GM23338 (cell line): Measurements from ENCODE around the gene PF4V1. TPM values are rescaled to one million over a fixed set of nuclear protein-coding genes. Genes with fewer than 3 reads are reported as not detected.

ENCODE experiments used
- ATAC-seq: fragments of 200-7000 bp; cut with Tn5 transposase; 3 replicates; pipeline ENCODE4 v1.9.1; 2020
- DNase-seq: peaks from one replicate; pipeline ENCODE4 v3.0.0-alpha.2; 2015; ENCODE audit warnings: low spot score
- H2AFZ ChIP-seq: fragments of 200-600 bp; sonication (generic); 2 replicates; pipeline ENCODE4 v1.8.0; 2016; ENCODE audit warnings: antibody characterized with exemption, mild to moderate bottlenecking, moderate library complexity
- H3F3A ChIP-seq: fragments of 200-600 bp; sonication (generic); replicated peaks from 2 replicates; pipeline ENCODE4 v1.8.0; 2017; ENCODE audit warnings: antibody characterized with exemption, mixed run types, low read depth
- H3K27ac ChIP-seq: fragments of 200-600 bp; sonication (generic); 2 replicates; pipeline ENCODE4 v1.6.1; 2016; ENCODE audit warnings: low read depth
- H3K27me3 ChIP-seq: fragments of 200-600 bp; sonication (generic); 2 replicates; pipeline ENCODE4 v1.8.0; 2016; ENCODE audit warnings: mild to moderate bottlenecking, mixed run types, moderate library complexity; ENCODE audit not compliant: insufficient read depth
- H3K36me3 ChIP-seq: fragments of 200-600 bp; sonication (generic); 2 replicates; pipeline ENCODE4 v1.8.0; 2016; ENCODE audit warnings: mild to moderate bottlenecking; ENCODE audit not compliant: insufficient read depth
- H3K4me1 ChIP-seq: fragments of 200-600 bp; sonication (generic); 2 replicates; pipeline ENCODE4 v1.8.0; 2016; ENCODE audit warnings: mild to moderate bottlenecking, moderate library complexity; ENCODE audit not compliant: insufficient read depth
- H3K4me2 ChIP-seq: fragments of 200-600 bp; sonication (generic); 2 replicates; pipeline ENCODE4 v1.7.1; 2017; ENCODE audit warnings: mixed run types
- H3K4me3 ChIP-seq: fragments of 200-600 bp; sonication (generic); 2 replicates; pipeline ENCODE4 v1.6.1; 2016; ENCODE audit warnings: mixed run types
- H3K79me2 ChIP-seq: fragments of 200-600 bp; sonication (generic); replicated peaks from 2 replicates; pipeline ENCODE4 v1.8.0; 2017; ENCODE audit warnings: mild to moderate bottlenecking; ENCODE audit not compliant: insufficient read depth
- H3K9me2 ChIP-seq: fragments of 200-600 bp; sonication (generic); 2 replicates; pipeline ENCODE4 v1.8.0; 2017; ENCODE audit not compliant: insufficient read depth
- H4K20me1 ChIP-seq: fragments of 200-600 bp; sonication (generic); replicated peaks from 2 replicates; pipeline ENCODE4 v1.8.0; 2017; ENCODE audit warnings: mild to moderate bottlenecking; ENCODE audit not compliant: insufficient read depth
- H3K27ac Mint-ChIP-seq: 2 replicates; pipeline ENCODE4 v1.8.0; 2020; ENCODE audit warnings: inconsistent platforms, mild to moderate bottlenecking, moderate library complexity, mixed read lengths
- H3K27me3 Mint-ChIP-seq: 3 replicates; pipeline ENCODE4 v1.8.0; 2022; ENCODE audit warnings: low read depth, mild to moderate bottlenecking, moderate library complexity, mixed read lengths, inconsistent platforms; ENCODE audit not compliant: insufficient read depth, poor library complexity
- H3K36me3 Mint-ChIP-seq: 3 replicates; pipeline ENCODE4 v1.8.0; 2021; ENCODE audit warnings: low read depth, mild to moderate bottlenecking, inconsistent platforms, moderate library complexity, mixed read lengths
- H3K4me1 Mint-ChIP-seq: 3 replicates; pipeline ENCODE4 v1.8.0; 2020; ENCODE audit warnings: mild to moderate bottlenecking, inconsistent platforms, mixed read lengths
- H3K4me3 Mint-ChIP-seq: 3 replicates; pipeline ENCODE4 v1.8.0; 2021; ENCODE audit warnings: moderate library complexity, mild to moderate bottlenecking, inconsistent platforms, mixed read lengths
- H3K9me3 Mint-ChIP-seq: 3 replicates; pipeline ENCODE4 v1.8.0; 2020; ENCODE audit warnings: moderate library complexity, mild to moderate bottlenecking, inconsistent platforms, mixed read lengths
- CREB1 ChIP-seq: fragments of 250-450 bp; sonication (Bioruptor Pico); IDR thresholded peaks from 2 replicates; pipeline ENCODE4 v1.5.0; 2020; ENCODE audit warnings: low read depth, mild to moderate bottlenecking, moderate library complexity
- EZH2 ChIP-seq: fragments of 200-600 bp; sonication (generic); IDR thresholded peaks from one replicate; pipeline ENCODE4 v1.8.0; 2017; ENCODE audit warnings: antibody characterized with exemption, mild to moderate bottlenecking, low read depth; ENCODE audit not compliant: unreplicated experiment
- EZH2phosphoT487 ChIP-seq: fragments of 200-600 bp; sonication (generic); IDR thresholded peaks from one replicate; pipeline ENCODE4 v1.8.1; 2018; ENCODE audit warnings: antibody characterized with exemption; ENCODE audit not compliant: unreplicated experiment
- JUNB ChIP-seq: IDR thresholded peaks from one replicate; pipeline ENCODE4 v1.6.1; 2016; ENCODE audit warnings: antibody characterized with exemption; ENCODE audit not compliant: unreplicated experiment
- NANOG ChIP-seq: IDR thresholded peaks from 2 replicates; pipeline ENCODE4 v1.6.1; 2016; ENCODE audit warnings: antibody characterized with exemption, borderline replicate concordance
- POLR2AphosphoS5 ChIP-seq: IDR thresholded peaks from 2 replicates; pipeline ENCODE4 v1.6.1; 2016; ENCODE audit warnings: antibody characterized with exemption, low read depth
- STAT1 ChIP-seq: IDR thresholded peaks from one replicate; pipeline ENCODE4 v1.6.1; 2016; ENCODE audit warnings: antibody characterized with exemption; ENCODE audit not compliant: unreplicated experiment
- ZNF114 ChIP-seq: fragments of 250-450 bp; sonication (Bioruptor Pico); IDR thresholded peaks from 2 replicates; pipeline ENCODE4 v1.5.0; 2020; ENCODE audit warnings: mild to moderate bottlenecking, moderate library complexity
- ZNF331 ChIP-seq: fragments of 250-450 bp; sonication (Bioruptor Pico); IDR thresholded peaks from 2 replicates; pipeline ENCODE4 v1.5.0; 2020; ENCODE audit warnings: low read depth, mild to moderate bottlenecking, moderate library complexity
- polyA plus RNA-seq: library from polyadenylated mRNA; unstranded; fragments of >200 nt; fragmentation: Nextera tagmentation; extraction: Ambion mirVana; gene quantifications from 2 replicates; pipeline ENCODE4 v1.2.1, GENCODE V29; 2016
- total RNA-seq: library from RNA; depleted of rRNA; stranded (reverse); fragments of >200 nt; shearing (Covaris generic); gene quantifications from 2 replicates; pipeline ENCODE4 v1.2.3, GENCODE V29; 2014
- TF ChIP-seq, protein P1 (sequence below): IDR thresholded peaks from one replicate; pipeline ENCODE4 v1.6.1; 2018; ENCODE audit warnings: antibody characterized with exemption; ENCODE audit not compliant: unreplicated experiment
- TF ChIP-seq, protein P2 (sequence below), 2 experiments: fragments of 200-600 bp in 1 of 2; sonication (generic) in 1 of 2; conservative IDR thresholded peaks; 2 replicates each; pipeline versions ENCODE4 v1.5.1 to v1.6.1; 2016 to 2017; ENCODE audit warnings: antibody characterized with exemption in 2 of 2, low read depth in 2 of 2, mild to moderate bottlenecking in 2 of 2, moderate library complexity in 1 of 2
- TF ChIP-seq, protein P3 (sequence below): IDR thresholded peaks from 2 replicates; pipeline ENCODE4 v1.6.1; 2016; ENCODE audit warnings: antibody characterized with exemption
- TF ChIP-seq, protein P4 (sequence below): fragments of 250-450 bp; sonication (Bioruptor Pico); IDR thresholded peaks from 2 replicates; pipeline ENCODE4 v1.5.0; 2020; ENCODE audit warnings: mild to moderate bottlenecking, moderate library complexity

The PF4V1 gene
- total and polyA plus RNA-seq, 2 experiments from 2014 or later, result 0.66 TPM; not detected in 1

DNA sequence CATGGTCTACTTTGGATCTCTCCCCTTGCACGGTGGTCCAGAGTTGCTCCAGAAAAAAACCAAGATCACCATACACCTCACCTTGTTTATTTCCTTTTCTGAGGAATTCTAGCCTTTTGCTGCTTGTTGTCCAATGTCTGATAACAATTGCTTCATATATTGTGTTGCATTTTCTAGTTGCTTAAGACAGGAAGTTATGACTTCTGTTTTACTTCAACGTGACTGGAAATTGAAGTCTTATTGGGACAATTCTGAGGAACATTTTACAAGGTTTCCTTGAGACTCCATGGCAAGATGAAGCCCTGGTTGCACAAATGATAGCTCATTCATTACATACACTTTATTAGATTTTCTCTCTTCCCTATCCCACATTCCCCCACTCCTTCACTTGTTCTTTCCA lies 21.3 kb downstream of the PF4V1 start:
- no peaks in the 10 kb centered on the region for H3K9me3 Mint-ChIP-seq
- Histone ChIP-seq H3K79me2 (no peaks in the 10 kb centered on the region), H4K20me1 (no peaks in the 10 kb centered on the region), H3K9me2 (no peaks in the 10 kb centered on the region), H3K4me2 (no peak overlapping the region), H3F3A (no peaks in the 10 kb centered on the region), H3K36me3 (no peaks in the 10 kb centered on the region), H3K4me1 (peaks cover 8% of the 10 kb centered on the region; the same call in 1 of the 2 replicates), H2AFZ (no peak overlapping the region), H3K27me3 (peaks cover 12% of the 10 kb centered on the region), H3K4me3 (no peak overlapping the region), H3K27ac (no peak overlapping the region)
- no peak overlapping the region for H3K27ac Mint-ChIP-seq
- H3K4me1 Mint-ChIP-seq, result peaks cover 12% of the 10 kb centered on the region
- H3K4me3 Mint-ChIP-seq, result no peak overlapping the region
- DNase-seq (no peak), ATAC-seq (no peak)
- peaks cover 5% of the 10 kb centered on the region for H3K27me3 Mint-ChIP-seq
- TF ChIP-seq ZNF331 (CRISPR knock-in tag), result no peak
- no peak for TF ChIP-seq NANOG
- TF ChIP-seq, protein P1, sequence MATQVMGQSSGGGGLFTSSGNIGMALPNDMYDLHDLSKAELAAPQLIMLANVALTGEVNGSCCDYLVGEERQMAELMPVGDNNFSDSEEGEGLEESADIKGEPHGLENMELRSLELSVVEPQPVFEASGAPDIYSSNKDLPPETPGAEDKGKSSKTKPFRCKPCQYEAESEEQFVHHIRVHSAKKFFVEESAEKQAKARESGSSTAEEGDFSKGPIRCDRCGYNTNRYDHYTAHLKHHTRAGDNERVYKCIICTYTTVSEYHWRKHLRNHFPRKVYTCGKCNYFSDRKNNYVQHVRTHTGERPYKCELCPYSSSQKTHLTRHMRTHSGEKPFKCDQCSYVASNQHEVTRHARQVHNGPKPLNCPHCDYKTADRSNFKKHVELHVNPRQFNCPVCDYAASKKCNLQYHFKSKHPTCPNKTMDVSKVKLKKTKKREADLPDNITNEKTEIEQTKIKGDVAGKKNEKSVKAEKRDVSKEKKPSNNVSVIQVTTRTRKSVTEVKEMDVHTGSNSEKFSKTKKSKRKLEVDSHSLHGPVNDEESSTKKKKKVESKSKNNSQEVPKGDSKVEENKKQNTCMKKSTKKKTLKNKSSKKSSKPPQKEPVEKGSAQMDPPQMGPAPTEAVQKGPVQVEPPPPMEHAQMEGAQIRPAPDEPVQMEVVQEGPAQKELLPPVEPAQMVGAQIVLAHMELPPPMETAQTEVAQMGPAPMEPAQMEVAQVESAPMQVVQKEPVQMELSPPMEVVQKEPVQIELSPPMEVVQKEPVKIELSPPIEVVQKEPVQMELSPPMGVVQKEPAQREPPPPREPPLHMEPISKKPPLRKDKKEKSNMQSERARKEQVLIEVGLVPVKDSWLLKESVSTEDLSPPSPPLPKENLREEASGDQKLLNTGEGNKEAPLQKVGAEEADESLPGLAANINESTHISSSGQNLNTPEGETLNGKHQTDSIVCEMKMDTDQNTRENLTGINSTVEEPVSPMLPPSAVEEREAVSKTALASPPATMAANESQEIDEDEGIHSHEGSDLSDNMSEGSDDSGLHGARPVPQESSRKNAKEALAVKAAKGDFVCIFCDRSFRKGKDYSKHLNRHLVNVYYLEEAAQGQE, result no peak
- TF ChIP-seq, protein P2, sequence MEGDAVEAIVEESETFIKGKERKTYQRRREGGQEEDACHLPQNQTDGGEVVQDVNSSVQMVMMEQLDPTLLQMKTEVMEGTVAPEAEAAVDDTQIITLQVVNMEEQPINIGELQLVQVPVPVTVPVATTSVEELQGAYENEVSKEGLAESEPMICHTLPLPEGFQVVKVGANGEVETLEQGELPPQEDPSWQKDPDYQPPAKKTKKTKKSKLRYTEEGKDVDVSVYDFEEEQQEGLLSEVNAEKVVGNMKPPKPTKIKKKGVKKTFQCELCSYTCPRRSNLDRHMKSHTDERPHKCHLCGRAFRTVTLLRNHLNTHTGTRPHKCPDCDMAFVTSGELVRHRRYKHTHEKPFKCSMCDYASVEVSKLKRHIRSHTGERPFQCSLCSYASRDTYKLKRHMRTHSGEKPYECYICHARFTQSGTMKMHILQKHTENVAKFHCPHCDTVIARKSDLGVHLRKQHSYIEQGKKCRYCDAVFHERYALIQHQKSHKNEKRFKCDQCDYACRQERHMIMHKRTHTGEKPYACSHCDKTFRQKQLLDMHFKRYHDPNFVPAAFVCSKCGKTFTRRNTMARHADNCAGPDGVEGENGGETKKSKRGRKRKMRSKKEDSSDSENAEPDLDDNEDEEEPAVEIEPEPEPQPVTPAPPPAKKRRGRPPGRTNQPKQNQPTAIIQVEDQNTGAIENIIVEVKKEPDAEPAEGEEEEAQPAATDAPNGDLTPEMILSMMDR (conservative IDR thresholded peaks at IDR 0.05; ENCODE audit: low read depth in 2 of 2), result no peak
- TF ChIP-seq POLR2AphosphoS5, result no peak
- TF ChIP-seq EZH2, result no peak
- no peak for TF ChIP-seq JUNB
- no peak for TF ChIP-seq EZH2phosphoT487
- TF ChIP-seq, protein P3, sequence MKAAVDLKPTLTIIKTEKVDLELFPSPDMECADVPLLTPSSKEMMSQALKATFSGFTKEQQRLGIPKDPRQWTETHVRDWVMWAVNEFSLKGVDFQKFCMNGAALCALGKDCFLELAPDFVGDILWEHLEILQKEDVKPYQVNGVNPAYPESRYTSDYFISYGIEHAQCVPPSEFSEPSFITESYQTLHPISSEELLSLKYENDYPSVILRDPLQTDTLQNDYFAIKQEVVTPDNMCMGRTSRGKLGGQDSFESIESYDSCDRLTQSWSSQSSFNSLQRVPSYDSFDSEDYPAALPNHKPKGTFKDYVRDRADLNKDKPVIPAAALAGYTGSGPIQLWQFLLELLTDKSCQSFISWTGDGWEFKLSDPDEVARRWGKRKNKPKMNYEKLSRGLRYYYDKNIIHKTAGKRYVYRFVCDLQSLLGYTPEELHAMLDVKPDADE, result no peak
- no peak for TF ChIP-seq STAT1
- no peak for TF ChIP-seq CREB1 (CRISPR knock-in tag)
- TF ChIP-seq, protein P4, sequence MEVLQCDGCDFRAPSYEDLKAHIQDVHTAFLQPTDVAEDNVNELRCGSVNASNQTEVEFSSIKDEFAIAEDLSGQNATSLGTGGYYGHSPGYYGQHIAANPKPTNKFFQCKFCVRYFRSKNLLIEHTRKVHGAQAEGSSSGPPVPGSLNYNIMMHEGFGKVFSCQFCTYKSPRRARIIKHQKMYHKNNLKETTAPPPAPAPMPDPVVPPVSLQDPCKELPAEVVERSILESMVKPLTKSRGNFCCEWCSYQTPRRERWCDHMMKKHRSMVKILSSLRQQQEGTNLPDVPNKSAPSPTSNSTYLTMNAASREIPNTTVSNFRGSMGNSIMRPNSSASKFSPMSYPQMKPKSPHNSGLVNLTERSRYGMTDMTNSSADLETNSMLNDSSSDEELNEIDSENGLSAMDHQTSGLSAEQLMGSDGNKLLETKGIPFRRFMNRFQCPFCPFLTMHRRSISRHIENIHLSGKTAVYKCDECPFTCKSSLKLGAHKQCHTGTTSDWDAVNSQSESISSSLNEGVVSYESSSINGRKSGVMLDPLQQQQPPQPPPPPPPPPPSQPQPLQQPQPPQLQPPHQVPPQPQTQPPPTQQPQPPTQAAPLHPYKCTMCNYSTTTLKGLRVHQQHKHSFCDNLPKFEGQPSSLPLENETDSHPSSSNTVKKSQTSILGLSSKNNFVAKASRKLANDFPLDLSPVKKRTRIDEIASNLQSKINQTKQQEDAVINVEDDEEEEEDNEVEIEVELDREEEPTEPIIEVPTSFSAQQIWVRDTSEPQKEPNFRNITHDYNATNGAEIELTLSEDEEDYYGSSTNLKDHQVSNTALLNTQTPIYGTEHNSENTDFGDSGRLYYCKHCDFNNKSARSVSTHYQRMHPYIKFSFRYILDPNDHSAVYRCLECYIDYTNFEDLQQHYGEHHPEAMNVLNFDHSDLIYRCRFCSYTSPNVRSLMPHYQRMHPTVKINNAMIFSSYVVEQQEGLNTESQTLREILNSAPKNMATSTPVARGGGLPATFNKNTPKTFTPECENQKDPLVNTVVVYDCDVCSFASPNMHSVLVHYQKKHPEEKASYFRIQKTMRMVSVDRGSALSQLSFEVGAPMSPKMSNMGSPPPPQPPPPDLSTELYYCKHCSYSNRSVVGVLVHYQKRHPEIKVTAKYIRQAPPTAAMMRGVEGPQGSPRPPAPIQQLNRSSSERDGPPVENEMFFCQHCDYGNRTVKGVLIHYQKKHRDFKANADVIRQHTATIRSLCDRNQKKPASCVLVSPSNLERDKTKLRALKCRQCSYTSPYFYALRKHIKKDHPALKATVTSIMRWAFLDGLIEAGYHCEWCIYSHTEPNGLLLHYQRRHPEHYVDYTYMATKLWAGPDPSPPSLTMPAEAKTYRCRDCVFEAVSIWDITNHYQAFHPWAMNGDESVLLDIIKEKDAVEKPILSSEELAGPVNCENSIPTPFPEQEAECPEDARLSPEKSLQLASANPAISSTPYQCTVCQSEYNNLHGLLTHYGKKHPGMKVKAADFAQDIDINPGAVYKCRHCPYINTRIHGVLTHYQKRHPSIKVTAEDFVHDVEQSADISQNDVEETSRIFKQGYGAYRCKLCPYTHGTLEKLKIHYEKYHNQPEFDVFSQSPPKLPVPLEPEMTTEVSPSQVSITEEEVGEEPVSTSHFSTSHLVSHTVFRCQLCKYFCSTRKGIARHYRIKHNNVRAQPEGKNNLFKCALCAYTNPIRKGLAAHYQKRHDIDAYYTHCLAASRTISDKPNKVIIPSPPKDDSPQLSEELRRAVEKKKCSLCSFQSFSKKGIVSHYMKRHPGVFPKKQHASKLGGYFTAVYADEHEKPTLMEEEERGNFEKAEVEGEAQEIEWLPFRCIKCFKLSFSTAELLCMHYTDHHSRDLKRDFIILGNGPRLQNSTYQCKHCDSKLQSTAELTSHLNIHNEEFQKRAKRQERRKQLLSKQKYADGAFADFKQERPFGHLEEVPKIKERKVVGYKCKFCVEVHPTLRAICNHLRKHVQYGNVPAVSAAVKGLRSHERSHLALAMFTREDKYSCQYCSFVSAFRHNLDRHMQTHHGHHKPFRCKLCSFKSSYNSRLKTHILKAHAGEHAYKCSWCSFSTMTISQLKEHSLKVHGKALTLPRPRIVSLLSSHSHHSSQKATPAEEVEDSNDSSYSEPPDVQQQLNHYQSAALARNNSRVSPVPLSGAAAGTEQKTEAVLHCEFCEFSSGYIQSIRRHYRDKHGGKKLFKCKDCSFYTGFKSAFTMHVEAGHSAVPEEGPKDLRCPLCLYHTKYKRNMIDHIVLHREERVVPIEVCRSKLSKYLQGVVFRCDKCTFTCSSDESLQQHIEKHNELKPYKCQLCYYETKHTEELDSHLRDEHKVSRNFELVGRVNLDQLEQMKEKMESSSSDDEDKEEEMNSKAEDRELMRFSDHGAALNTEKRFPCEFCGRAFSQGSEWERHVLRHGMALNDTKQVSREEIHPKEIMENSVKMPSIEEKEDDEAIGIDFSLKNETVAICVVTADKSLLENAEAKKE (CRISPR knock-in tag), result no peak
- no peak for TF ChIP-seq ZNF114
- no peaks in the 10 kb centered on the region for H3K36me3 Mint-ChIP-seq
